ENCODE measurements around the gene ARHGAP24. TPM values are rescaled to one million over a fixed set of nuclear protein-coding genes. Genes with fewer than 3 reads are reported as not detected.

Gene ARHGAP24
- total RNA-seq, 1 experiment from 2014 or later: 2.1 TPM

DNA sequence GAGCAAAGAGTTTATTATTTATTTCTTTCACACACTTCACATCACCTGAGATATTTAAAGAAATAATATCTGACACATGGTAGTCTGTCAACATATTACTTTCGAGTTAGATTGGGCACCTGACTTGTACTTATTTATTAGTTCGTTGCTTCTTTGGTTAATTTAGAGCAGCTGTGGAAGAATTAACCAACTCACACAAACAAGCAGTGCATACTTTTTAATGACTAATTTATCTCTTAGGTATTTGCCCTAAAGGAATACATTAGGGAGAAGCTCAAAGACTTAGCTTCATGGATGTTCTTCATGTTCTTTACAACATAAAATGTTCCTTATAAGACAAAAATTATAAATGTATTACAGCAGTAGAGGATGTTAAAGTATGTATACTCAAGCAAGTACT is 242.9 kb downstream of the ARHGAP24 start:
- no peaks in the 10 kb centered on the region for H3K4me1 Mint-ChIP-seq
- no peaks in the 10 kb centered on the region for H3K36me3 Mint-ChIP-seq
- no peaks in the 10 kb centered on the region for H3K9me3 Mint-ChIP-seq
- no peak overlapping the region for H3K27ac Mint-ChIP-seq
- no peaks in the 10 kb centered on the region for H3K27me3 Mint-ChIP-seq (ENCODE audit: low read depth)
- TF ChIP-seq, protein P1, sequence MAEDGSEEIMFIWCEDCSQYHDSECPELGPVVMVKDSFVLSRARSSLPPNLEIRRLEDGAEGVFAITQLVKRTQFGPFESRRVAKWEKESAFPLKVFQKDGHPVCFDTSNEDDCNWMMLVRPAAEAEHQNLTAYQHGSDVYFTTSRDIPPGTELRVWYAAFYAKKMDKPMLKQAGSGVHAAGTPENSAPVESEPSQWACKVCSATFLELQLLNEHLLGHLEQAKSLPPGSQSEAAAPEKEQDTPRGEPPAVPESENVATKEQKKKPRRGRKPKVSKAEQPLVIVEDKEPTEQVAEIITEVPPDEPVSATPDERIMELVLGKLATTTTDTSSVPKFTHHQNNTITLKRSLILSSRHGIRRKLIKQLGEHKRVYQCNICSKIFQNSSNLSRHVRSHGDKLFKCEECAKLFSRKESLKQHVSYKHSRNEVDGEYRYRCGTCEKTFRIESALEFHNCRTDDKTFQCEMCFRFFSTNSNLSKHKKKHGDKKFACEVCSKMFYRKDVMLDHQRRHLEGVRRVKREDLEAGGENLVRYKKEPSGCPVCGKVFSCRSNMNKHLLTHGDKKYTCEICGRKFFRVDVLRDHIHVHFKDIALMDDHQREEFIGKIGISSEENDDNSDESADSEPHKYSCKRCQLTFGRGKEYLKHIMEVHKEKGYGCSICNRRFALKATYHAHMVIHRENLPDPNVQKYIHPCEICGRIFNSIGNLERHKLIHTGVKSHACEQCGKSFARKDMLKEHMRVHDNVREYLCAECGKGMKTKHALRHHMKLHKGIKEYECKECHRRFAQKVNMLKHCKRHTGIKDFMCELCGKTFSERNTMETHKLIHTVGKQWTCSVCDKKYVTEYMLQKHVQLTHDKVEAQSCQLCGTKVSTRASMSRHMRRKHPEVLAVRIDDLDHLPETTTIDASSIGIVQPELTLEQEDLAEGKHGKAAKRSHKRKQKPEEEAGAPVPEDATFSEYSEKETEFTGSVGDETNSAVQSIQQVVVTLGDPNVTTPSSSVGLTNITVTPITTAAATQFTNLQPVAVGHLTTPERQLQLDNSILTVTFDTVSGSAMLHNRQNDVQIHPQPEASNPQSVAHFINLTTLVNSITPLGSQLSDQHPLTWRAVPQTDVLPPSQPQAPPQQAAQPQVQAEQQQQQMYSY (CRISPR knock-in tag; IDR thresholded peaks at IDR 0.05): no peak
- TF ChIP-seq NR3C1 (CRISPR knock-in tag; conservative IDR thresholded peaks at IDR 0.05; ENCODE audit: low read depth) (no peak), FOXJ3 (CRISPR knock-in tag; IDR thresholded peaks at IDR 0.05; ENCODE audit: borderline replicate concordance) (no peak), MXD4 (CRISPR knock-in tag; IDR thresholded peaks at IDR 0.05; ENCODE audit: borderline replicate concordance) (no peak), ZNF138 (CRISPR knock-in tag; conservative IDR thresholded peaks at IDR 0.05) (no peak), ZNF317 (CRISPR knock-in tag; IDR thresholded peaks at IDR 0.05; ENCODE audit: borderline replicate concordance, low read depth) (no peak), ZNF232 (CRISPR knock-in tag; IDR thresholded peaks at IDR 0.05) (no peak), OVOL2 (CRISPR knock-in tag; IDR thresholded peaks at IDR 0.05; ENCODE audit: borderline replicate concordance) (no peak), ESRRA (CRISPR knock-in tag; IDR thresholded peaks at IDR 0.05; ENCODE audit: borderline replicate concordance) (no peak), SMAD3 (CRISPR knock-in tag; IDR thresholded peaks at IDR 0.05; ENCODE audit: borderline replicate concordance) (no peak), JAZF1 (CRISPR knock-in tag; IDR thresholded peaks at IDR 0.05) (no peak)
- TF ChIP-seq, protein P2, sequence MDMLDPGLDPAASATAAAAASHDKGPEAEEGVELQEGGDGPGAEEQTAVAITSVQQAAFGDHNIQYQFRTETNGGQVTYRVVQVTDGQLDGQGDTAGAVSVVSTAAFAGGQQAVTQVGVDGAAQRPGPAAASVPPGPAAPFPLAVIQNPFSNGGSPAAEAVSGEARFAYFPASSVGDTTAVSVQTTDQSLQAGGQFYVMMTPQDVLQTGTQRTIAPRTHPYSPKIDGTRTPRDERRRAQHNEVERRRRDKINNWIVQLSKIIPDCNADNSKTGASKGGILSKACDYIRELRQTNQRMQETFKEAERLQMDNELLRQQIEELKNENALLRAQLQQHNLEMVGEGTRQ (CRISPR knock-in tag; IDR thresholded peaks at IDR 0.05): no peak
- TF ChIP-seq, protein P3, sequence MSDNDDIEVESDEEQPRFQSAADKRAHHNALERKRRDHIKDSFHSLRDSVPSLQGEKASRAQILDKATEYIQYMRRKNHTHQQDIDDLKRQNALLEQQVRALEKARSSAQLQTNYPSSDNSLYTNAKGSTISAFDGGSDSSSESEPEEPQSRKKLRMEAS (CRISPR knock-in tag; IDR thresholded peaks at IDR 0.05): no peak
- TF ChIP-seq, protein P4, sequence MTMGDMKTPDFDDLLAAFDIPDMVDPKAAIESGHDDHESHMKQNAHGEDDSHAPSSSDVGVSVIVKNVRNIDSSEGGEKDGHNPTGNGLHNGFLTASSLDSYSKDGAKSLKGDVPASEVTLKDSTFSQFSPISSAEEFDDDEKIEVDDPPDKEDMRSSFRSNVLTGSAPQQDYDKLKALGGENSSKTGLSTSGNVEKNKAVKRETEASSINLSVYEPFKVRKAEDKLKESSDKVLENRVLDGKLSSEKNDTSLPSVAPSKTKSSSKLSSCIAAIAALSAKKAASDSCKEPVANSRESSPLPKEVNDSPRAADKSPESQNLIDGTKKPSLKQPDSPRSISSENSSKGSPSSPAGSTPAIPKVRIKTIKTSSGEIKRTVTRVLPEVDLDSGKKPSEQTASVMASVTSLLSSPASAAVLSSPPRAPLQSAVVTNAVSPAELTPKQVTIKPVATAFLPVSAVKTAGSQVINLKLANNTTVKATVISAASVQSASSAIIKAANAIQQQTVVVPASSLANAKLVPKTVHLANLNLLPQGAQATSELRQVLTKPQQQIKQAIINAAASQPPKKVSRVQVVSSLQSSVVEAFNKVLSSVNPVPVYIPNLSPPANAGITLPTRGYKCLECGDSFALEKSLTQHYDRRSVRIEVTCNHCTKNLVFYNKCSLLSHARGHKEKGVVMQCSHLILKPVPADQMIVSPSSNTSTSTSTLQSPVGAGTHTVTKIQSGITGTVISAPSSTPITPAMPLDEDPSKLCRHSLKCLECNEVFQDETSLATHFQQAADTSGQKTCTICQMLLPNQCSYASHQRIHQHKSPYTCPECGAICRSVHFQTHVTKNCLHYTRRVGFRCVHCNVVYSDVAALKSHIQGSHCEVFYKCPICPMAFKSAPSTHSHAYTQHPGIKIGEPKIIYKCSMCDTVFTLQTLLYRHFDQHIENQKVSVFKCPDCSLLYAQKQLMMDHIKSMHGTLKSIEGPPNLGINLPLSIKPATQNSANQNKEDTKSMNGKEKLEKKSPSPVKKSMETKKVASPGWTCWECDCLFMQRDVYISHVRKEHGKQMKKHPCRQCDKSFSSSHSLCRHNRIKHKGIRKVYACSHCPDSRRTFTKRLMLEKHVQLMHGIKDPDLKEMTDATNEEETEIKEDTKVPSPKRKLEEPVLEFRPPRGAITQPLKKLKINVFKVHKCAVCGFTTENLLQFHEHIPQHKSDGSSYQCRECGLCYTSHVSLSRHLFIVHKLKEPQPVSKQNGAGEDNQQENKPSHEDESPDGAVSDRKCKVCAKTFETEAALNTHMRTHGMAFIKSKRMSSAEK (CRISPR knock-in tag; IDR thresholded peaks at IDR 0.05; ENCODE audit: borderline replicate concordance): no peak
- ChIA-PET CTCF (no interaction called here), POLR2A (no interaction called here)
- ATAC-seq (no peak), DNase-seq (ENCODE audit: low spot score) (no peak)
- no peak overlapping the region for H3K4me3 Mint-ChIP-seq

DNA sequence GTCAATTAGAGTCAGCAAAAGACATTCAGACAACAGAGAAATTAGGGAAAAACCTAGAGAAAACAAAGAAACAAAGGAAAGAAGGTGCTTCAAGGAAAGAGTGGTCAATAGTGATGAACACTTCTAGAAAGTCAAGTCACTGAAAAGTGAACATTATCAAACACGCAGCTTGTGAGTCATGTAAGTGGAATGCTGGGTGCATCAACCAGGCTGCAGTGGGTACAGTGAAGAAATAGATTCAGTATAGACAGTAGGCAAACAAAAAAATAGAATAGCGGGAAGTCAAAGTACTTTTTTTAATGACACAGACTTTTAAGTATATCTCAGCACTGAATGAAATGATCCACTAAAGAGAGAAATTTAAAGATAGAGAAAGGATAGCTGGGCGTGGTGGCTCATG is 245.8 kb downstream of the ARHGAP24 start:
- CTCF ChIA-PET: no interaction called here
- Mint-ChIP-seq H3K4me3 (no peak overlapping the region), H3K27ac (no peak overlapping the region), H3K27me3 (ENCODE audit: low read depth) (no peaks in the 10 kb centered on the region), H3K9me3 (no peaks in the 10 kb centered on the region), H3K36me3 (no peaks in the 10 kb centered on the region), H3K4me1 (no peaks in the 10 kb centered on the region)
- POLR2A ChIA-PET: no interaction called here
- DNase-seq (ENCODE audit: low spot score) (no peak), ATAC-seq (no peak)
- TF ChIP-seq, protein P5, sequence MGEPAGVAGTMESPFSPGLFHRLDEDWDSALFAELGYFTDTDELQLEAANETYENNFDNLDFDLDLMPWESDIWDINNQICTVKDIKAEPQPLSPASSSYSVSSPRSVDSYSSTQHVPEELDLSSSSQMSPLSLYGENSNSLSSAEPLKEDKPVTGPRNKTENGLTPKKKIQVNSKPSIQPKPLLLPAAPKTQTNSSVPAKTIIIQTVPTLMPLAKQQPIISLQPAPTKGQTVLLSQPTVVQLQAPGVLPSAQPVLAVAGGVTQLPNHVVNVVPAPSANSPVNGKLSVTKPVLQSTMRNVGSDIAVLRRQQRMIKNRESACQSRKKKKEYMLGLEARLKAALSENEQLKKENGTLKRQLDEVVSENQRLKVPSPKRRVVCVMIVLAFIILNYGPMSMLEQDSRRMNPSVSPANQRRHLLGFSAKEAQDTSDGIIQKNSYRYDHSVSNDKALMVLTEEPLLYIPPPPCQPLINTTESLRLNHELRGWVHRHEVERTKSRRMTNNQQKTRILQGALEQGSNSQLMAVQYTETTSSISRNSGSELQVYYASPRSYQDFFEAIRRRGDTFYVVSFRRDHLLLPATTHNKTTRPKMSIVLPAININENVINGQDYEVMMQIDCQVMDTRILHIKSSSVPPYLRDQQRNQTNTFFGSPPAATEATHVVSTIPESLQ (CRISPR knock-in tag; IDR thresholded peaks at IDR 0.05): no peak
- TF ChIP-seq, protein P6, sequence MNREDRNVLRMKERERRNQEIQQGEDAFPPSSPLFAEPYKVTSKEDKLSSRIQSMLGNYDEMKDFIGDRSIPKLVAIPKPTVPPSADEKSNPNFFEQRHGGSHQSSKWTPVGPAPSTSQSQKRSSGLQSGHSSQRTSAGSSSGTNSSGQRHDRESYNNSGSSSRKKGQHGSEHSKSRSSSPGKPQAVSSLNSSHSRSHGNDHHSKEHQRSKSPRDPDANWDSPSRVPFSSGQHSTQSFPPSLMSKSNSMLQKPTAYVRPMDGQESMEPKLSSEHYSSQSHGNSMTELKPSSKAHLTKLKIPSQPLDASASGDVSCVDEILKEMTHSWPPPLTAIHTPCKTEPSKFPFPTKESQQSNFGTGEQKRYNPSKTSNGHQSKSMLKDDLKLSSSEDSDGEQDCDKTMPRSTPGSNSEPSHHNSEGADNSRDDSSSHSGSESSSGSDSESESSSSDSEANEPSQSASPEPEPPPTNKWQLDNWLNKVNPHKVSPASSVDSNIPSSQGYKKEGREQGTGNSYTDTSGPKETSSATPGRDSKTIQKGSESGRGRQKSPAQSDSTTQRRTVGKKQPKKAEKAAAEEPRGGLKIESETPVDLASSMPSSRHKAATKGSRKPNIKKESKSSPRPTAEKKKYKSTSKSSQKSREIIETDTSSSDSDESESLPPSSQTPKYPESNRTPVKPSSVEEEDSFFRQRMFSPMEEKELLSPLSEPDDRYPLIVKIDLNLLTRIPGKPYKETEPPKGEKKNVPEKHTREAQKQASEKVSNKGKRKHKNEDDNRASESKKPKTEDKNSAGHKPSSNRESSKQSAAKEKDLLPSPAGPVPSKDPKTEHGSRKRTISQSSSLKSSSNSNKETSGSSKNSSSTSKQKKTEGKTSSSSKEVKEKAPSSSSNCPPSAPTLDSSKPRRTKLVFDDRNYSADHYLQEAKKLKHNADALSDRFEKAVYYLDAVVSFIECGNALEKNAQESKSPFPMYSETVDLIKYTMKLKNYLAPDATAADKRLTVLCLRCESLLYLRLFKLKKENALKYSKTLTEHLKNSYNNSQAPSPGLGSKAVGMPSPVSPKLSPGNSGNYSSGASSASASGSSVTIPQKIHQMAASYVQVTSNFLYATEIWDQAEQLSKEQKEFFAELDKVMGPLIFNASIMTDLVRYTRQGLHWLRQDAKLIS (CRISPR knock-in tag; IDR thresholded peaks at IDR 0.05; ENCODE audit: borderline replicate concordance): no peak
- TF ChIP-seq TCF7 (CRISPR knock-in tag; IDR thresholded peaks at IDR 0.05; ENCODE audit: low read depth) (no peak), TEAD4 (CRISPR knock-in tag; IDR thresholded peaks at IDR 0.05) (no peak)
- TF ChIP-seq, protein P7, sequence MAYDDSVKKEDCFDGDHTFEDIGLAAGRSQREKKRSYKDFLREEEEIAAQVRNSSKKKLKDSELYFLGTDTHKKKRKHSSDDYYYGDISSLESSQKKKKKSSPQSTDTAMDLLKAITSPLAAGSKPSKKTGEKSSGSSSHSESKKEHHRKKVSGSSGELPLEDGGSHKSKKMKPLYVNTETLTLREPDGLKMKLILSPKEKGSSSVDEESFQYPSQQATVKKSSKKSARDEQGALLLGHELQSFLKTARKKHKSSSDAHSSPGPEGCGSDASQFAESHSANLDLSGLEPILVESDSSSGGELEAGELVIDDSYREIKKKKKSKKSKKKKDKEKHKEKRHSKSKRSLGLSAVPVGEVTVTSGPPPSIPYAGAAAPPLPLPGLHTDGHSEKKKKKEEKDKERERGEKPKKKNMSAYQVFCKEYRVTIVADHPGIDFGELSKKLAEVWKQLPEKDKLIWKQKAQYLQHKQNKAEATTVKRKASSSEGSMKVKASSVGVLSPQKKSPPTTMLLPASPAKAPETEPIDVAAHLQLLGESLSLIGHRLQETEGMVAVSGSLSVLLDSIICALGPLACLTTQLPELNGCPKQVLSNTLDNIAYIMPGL (CRISPR knock-in tag; IDR thresholded peaks at IDR 0.05): no peak
